WTC11 (cell line): Measurements from ENCODE around the gene SOX8. TPM values are rescaled to one million over a fixed set of nuclear protein-coding genes. Genes with fewer than 3 reads are reported as not detected.

Experiments
- ATAC-seq: fragments of 200-7000 bp; cut with Tn5 transposase; 2 replicates; pipeline ENCODE4 v1.10.0; 2021; ENCODE audit warnings: mild to moderate bottlenecking, moderate library complexity
- CTCF ChIA-PET: fragments of 300-600 bp; sonication (Branson Sonifier 250); formaldehyde crosslinking; loops from one replicate; lab custom pipeline; 2021; ENCODE audit warnings: antibody characterized with exemption; lab: Charles Lee
- POLR2A ChIA-PET: fragments of 350-600 bp; sonication (Branson Sonifier 250); formaldehyde crosslinking; loops from one replicate; lab custom pipeline; 2021; ENCODE audit warnings: antibody characterized with exemption; lab: Charles Lee
- DNase-seq: peaks from one replicate; pipeline ENCODE4 v3.0.0; 2021; ENCODE audit warnings: low spot score
- H3K27ac Mint-ChIP-seq: 2 replicates; pipeline ENCODE4 v1.8.0; 2021; ENCODE audit warnings: mixed read lengths
- H3K27me3 Mint-ChIP-seq: 2 replicates; pipeline ENCODE4 v1.8.0; 2021; ENCODE audit warnings: low read depth, mild to moderate bottlenecking, moderate library complexity, mixed read lengths
- H3K36me3 Mint-ChIP-seq: 2 replicates; pipeline ENCODE4 v1.8.0; 2021; ENCODE audit warnings: mixed read lengths
- H3K4me1 Mint-ChIP-seq: 2 replicates; pipeline ENCODE4 v1.8.0; 2022; ENCODE audit warnings: mixed read lengths
- H3K4me3 Mint-ChIP-seq: 2 replicates; pipeline ENCODE4 v1.8.0; 2021; ENCODE audit warnings: mild to moderate bottlenecking, moderate library complexity, mixed read lengths
- H3K9me3 Mint-ChIP-seq: 2 replicates; pipeline ENCODE4 v1.8.0; 2021; ENCODE audit warnings: mixed read lengths
- AR ChIP-seq: fragments of 250-450 bp; sonication (Bioruptor Pico); IDR thresholded peaks from 2 replicates; pipeline ENCODE4 v1.9.0; 2021; ENCODE audit warnings: mild to moderate bottlenecking
- ARID4B ChIP-seq: sonication (generic); formaldehyde crosslinking; IDR thresholded peaks from 2 replicates; pipeline ENCODE4 v1.8.0; 2023; ENCODE audit warnings: missing genetic modification reagents, mild to moderate bottlenecking, borderline replicate concordance
- ATF1 ChIP-seq: sonication (generic); formaldehyde crosslinking; IDR thresholded peaks from 2 replicates; pipeline ENCODE4 v1.8.1; 2023; ENCODE audit warnings: mild to moderate bottlenecking, moderate library complexity, missing genetic modification reagents
- ATF3 ChIP-seq: sonication (generic); formaldehyde crosslinking; conservative IDR thresholded peaks from 2 replicates; pipeline ENCODE4 v1.8.1; 2022; ENCODE audit warnings: mild to moderate bottlenecking, missing genetic modification reagents
- CBFB ChIP-seq: sonication (generic); formaldehyde crosslinking; IDR thresholded peaks from 2 replicates; pipeline ENCODE4 v1.8.1; 2022; ENCODE audit warnings: mild to moderate bottlenecking, low read depth, missing genetic modification reagents
- CTCF ChIP-seq: fragments of 200-600 bp; IDR thresholded peaks from 2 replicates; pipeline ENCODE4 v1.8.0; 2022; ENCODE audit warnings: antibody characterized with exemption
- EMX1 ChIP-seq: fragments of 250-450 bp; sonication (Bioruptor Pico); IDR thresholded peaks from 2 replicates; pipeline ENCODE4 v1.8.0; 2021; ENCODE audit warnings: mild to moderate bottlenecking
- FOXJ3 ChIP-seq: sonication (generic); formaldehyde crosslinking; IDR thresholded peaks from 2 replicates; pipeline ENCODE4 v1.9.0; 2021; ENCODE audit warnings: missing genetic modification reagents, mild to moderate bottlenecking, borderline replicate concordance
- FOXP1 ChIP-seq: sonication (generic); formaldehyde crosslinking; IDR thresholded peaks from 2 replicates; pipeline ENCODE4 v1.8.0; 2022; ENCODE audit warnings: missing genetic modification reagents, mild to moderate bottlenecking, moderate library complexity, borderline replicate concordance
- KAT7 ChIP-seq: sonication (generic); formaldehyde crosslinking; IDR thresholded peaks from 2 replicates; pipeline ENCODE4 v1.8.1; 2023; ENCODE audit warnings: missing genetic modification reagents, mild to moderate bottlenecking, borderline replicate concordance
- MYBL2 ChIP-seq: sonication (generic); formaldehyde crosslinking; IDR thresholded peaks from 2 replicates; pipeline ENCODE4 v1.8.1; 2023; ENCODE audit warnings: mild to moderate bottlenecking, moderate library complexity, missing genetic modification reagents
- NR2C2 ChIP-seq: sonication (generic); formaldehyde crosslinking; IDR thresholded peaks from 2 replicates; pipeline ENCODE4 v1.8.0; 2022; ENCODE audit warnings: mild to moderate bottlenecking, missing genetic modification reagents
- PRRX2 ChIP-seq: fragments of 250-450 bp; sonication (Bioruptor Pico); IDR thresholded peaks from 2 replicates; pipeline ENCODE4 v1.8.0; 2021; ENCODE audit warnings: mild to moderate bottlenecking
- ZNF416 ChIP-seq: fragments of 250-450 bp; sonication (Bioruptor Pico); IDR thresholded peaks from 2 replicates; pipeline ENCODE4 v1.9.0; 2021; ENCODE audit warnings: mild to moderate bottlenecking, inconsistent platforms
- ZSCAN18 ChIP-seq: fragments of 250-450 bp; sonication (Bioruptor Pico); IDR thresholded peaks from 2 replicates; pipeline ENCODE4 v2.1.2; 2022; ENCODE audit warnings: mild to moderate bottlenecking, moderate library complexity
- total RNA-seq: library from RNA; stranded (reverse); gene quantifications from 3 replicates; pipeline ENCODE4 v1.2.3, GENCODE V29; 2021

Gene SOX8
- total RNA-seq, 1 experiment from 2014 or later: 12.3 TPM

- TF ChIP-seq EMX1: no peak
- no peak for TF ChIP-seq FOXJ3 (CRISPR knock-in tag)
- no peak for TF ChIP-seq KAT7 (CRISPR knock-in tag)
- TF ChIP-seq ATF3 (CRISPR knock-in tag): no peak
- TF ChIP-seq FOXP1 (CRISPR knock-in tag): no peak
- TF ChIP-seq MYBL2: no peak
These were observed 9.8 kb downstream of the SOX8 start (continued) for GRCh38 chr16:991345-991744.

- peaks cover 5% of the 10 kb centered on the region; the same call in 1 of the 2 replicates for H3K4me1 Mint-ChIP-seq
- no peak overlapping the region for H3K27ac Mint-ChIP-seq
- H3K4me3 Mint-ChIP-seq: no peak overlapping the region
- DNase-seq (no peak), ATAC-seq (no peak)
- H3K27me3 Mint-ChIP-seq: peaks cover 19% of the 10 kb centered on the region
- CTCF ChIA-PET: no interaction called here
- H3K9me3 Mint-ChIP-seq: peaks cover 24% of the 10 kb centered on the region
- peaks cover 15% of the 10 kb centered on the region for H3K36me3 Mint-ChIP-seq
- TF ChIP-seq CTCF: no peak
- no peak for TF ChIP-seq ARID4B (CRISPR knock-in tag)
- no peak for TF ChIP-seq ZNF416
- TF ChIP-seq ZSCAN18 (CRISPR knock-in tag): no peak
- TF ChIP-seq ATF3 (CRISPR knock-in tag): no peak
- no peak for TF ChIP-seq PRRX2 (CRISPR knock-in tag)
- TF ChIP-seq ATF1 (CRISPR knock-in tag): no peak
- no peak for TF ChIP-seq NR2C2
- TF ChIP-seq CBFB (CRISPR knock-in tag): no peak
- TF ChIP-seq AR: no peak
- TF ChIP-seq, all 79 proteins: peak for 0
- POLR2A ChIA-PET: no interaction called here
These were observed 10.2 kb downstream of the SOX8 start for GRCh38 chr16:991773-992172.
